ENCODE results near the gene POLK.
"Not testable (repeated sequence)": the region's sequence is repeated elsewhere in the genome, so short reads cannot be mapped to it uniquely, and the experiment has no call there.

POLK gene

GRCh38 chr5:75511435-75512382 lies at the start of gene POLK, which contains the start of gene CERT1:
Gene POLK, plus strand, starts transcription at chr5:75511891.
Gene CERT1, minus strand, starts transcription at chr5:75511629. Its CDS starts 422 bp downstream, at chr5:75511207.
- DNase-seq = peak; percentile 88

DNA sequence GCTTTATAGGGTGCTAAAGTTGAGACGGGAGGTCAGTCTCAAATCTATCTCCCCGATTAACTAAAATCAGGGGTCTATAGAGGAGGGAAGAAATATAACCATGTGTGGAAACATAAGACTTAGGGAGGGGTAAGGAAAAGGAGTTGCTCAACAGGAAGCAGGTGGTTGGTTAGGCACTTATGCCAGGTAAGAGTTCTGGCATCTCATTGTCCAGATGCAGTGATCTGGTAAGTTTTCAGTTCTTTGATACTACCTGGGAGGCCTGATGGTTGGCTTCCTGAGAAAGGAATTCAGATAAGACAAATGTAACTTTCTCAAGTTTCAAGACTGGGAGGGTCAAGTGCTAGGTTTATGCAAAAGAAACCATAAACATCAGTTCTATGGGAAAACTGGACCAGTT lies 48.0 kb upstream of the POLK start:
- DNase-seq = no peak

DNA sequence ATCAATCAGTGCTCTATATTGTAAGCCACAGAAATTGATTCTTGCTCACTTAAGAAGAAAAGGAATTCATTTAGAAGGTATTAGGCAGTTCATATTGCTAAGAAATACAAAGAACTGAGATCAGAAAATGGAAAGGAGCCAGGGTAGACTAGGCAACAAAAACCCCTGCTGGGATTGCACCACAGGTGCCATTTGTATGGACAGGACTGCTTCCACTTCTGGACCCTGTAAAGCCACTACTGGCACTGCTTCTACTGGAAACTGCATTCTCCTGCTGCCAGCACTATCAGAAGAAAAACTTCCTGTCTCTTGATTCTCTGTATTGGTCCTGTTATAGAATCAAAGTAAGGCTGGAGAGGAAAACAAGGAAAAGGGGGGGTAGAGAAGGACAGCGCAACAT lies 46.2 kb upstream of the POLK start:
- no peak for DNase-seq

GRCh38 chr5:75466006-75466716 lies 45.5 kb upstream of the POLK start:
- DNase-seq = no peak

DNA sequence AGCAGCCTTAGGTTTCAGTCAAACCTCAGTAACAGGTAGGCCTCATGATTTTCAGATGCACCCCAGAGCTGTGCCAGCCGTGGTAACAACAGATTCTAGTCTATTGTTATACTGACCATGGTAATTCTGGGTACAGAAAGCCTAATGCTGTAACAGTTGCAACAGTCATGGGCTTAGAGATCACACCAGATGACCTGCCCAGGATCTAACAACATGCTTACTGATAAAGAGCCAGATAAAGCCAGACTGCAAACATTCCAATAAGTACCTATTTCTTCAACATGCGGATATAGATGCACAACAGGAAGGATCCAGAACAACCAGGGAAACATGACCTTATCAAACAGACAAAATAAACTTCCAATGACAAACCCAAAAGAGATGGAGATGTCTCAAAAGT lies 43.1 kb upstream of the POLK start:
- DNase-seq = no peak

GRCh38 chr5:75469017-75469416 lies 42.7 kb upstream of the POLK start:
- DNase-seq = no peak

GRCh38 chr5:75471193-75471592 lies 40.5 kb upstream of the POLK start:
- no peak for DNase-seq

DNA sequence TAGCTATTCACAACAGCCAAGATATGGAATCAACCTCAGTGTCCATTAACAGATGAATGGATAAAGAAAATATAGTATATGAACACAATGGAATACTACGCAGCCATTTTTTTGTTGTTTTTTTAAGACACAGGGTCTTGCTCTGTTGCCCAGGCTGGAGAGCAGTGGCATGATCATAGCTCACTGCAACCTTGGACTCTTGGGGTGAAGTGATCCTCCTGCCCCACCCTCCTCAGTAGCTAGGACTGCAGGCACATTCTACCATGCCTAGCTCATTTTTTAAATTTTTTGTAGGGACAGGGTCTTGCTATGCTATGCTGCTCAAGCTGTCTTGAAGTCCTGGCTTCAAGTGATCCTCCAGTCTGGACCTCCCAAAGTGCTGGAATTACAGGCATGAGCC lies 38.7 kb upstream of the POLK start:
- DNase-seq = no peak

- no peak for DNase-seq
These were observed 38.2 kb upstream of the POLK start for GRCh38 chr5:75473463-75473862.

- DNase-seq = no peak
These were observed 36.3 kb upstream of the POLK start for GRCh38 chr5:75475364-75475763.

DNA sequence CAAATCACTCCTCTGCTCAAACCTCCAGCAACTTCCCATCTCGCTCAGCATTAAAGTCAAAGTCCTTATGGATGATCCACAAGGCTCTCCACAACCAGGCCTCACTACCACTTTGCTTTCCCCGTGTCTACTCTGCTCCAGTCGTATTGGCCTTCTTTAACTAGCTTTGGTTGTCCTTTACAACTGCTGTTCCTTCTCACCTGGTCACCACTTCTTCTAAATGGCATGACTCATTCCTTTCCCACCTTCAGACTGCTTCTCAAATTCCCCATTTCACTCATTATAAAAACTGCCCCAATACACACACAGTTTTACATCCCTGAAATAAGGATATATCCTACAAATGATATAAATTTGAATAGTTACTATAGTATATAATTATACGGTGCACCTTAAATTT lies 30.7 kb upstream of the POLK start:
- DNase-seq = no peak

- no peak for DNase-seq
These were observed 29.2 kb upstream of the POLK start for GRCh38 chr5:75482482-75482881.

GRCh38 chr5:75484605-75485004 lies 27.1 kb upstream of the POLK start:
- DNase-seq = no peak

- DNase-seq = not testable (repeated sequence)
These were observed 21.8 kb upstream of the POLK start for GRCh38 chr5:75489847-75490246.

DNA sequence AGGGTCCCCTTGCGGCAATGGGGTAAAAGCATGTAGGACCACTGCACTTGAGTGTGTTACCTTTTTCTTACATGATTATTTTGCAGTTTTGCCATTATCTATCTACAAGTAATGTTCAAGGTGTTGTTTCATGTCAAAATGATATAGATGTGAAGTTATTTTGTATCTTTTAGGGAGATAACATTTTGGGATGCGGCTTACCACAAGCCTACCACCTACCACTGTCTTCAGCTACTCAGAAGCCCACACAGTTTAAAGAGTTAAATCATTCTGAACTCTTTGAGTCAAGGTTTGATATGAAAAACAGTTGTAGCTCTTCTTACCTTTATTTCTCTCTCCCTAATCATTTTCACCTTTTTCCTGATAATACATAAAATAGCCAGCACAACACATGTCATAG lies 20.1 kb upstream of the POLK start:
- DNase-seq = no peak

DNA sequence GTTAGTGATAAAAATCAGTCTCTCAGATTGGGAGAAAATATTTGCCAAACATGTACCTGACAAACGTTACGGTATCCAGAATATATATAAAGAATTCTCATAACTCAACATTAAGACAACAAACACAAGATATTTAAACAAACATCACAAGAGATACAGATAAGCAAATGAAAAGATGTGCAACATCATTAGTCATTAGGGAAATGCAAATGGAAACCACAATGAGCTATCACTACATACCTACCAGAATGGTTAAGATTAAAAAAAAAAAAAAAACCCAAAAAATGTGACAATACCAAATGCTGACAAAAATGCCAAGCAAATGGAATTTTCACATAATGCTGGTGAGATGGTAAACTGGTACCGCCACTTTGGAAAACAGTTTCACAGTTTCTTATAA lies 15.7 kb upstream of the POLK start:
- DNase-seq = no peak

- no peak for DNase-seq
These were observed 13.4 kb upstream of the POLK start for GRCh38 chr5:75498208-75498777.

DNA sequence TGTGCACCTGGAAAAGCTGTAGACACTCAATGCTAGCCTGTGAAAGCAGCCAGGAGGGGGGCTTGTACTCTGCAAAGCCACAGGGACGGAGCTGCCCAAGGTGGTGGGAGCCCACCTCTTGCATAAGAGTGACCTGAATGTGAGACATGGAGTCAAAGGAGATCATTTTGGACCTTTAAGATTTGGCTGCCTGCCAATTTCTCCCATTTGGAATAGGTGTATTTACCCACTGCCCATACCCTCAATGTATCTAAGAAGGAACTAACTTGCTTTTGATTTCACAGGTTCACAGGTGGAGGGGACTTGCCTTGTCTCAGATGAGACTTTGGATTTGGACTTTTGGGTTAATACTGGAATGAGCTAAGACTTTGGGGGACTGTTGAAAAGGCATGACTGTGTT lies 12.8 kb upstream of the POLK start:
- DNase-seq = not testable (repeated sequence)

DNA sequence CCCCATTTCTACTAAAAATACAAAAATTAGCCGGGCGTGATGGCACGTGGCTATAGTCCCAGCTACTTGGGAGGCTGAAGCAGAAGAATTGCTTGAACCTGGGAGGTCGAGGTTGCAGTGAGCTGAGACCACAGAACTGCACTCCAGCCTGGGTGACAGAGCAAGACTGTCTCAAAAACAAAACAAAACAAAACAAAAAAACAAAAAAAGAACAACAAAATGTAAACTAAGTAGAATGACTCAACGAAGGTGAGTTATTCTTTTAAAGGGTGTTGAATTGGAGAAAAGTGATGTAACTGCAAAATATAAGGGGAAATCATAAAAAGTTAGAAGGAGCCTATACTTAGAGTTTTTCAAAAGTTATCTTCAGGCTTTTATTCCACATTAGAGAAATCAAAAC lies 6.6 kb upstream of the POLK start:
- DNase-seq = not testable (repeated sequence)

DNA sequence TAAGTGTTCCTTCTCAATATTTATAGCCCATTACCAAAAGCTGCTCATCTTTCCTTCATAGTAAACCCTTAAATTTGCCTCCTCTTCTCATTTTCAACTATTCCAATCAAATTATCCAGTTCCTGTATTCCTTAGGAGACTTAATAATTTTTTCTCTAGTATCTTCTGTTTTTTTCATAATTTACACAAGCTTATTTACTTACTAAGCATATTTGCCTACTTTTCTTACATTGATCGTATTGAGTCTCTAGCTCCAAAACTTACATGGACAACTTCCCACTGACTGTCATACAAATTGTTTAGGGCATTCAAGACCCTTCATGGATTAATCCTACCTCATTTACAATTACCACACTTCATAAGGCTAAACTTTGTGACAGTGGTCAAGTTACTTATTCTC lies 3.9 kb upstream of the POLK start:
- no peak for DNase-seq

DNA sequence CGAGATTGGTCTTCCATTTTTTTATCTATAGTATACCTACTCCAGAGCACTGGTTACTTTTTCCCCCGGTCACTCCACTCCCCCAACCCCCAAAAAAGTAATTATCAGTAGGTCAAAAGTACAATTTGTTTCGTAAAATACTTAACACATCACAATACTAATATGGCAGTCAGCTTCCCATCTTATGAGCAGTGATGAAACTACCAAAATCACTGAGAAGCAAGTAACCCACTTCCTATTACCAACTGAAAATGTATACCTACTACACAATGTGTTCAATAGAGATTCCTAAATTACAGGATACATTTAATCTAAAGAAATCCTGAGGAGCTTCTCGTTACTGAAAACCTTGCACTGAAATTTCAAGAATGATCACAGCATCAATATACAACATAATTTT lies 2.1 kb upstream of the POLK start:
- DNase-seq = no peak

DNA sequence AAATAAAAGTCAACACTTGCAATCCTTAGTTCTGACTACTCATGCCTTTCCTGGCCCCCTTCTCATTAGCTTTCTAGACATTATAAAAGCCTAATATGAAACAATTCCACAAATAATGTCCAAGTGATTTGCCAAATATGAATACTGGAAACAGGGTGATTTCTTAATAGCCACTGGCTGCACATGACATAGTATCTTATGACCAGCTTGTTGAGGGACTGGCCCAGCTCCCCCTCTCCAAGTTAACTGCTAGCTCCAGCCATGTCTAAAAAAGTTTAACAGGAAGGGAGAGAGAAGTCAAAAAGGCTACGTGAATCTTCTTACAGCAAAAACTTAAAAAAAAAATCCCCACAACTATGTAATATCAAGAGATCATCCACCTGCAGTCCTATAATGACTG lies 1.7 kb upstream of the POLK start:
- no peak for DNase-seq

- no peak for DNase-seq
These were observed 1.3 kb upstream of the POLK start for GRCh38 chr5:75510417-75510835.

All from DMS153 (cell line).